Suprapubic skin (tissue), 4 donors: ENCODE data around the gene ABTB1. TPM values are rescaled to one million over a fixed set of nuclear protein-coding genes. Genes with fewer than 3 reads are reported as not detected.

Experiments used
- DNase-seq, 2 donors: peaks; one replicate each; pipeline ENCODE4 v3.0.0-alpha.2; 2019; ENCODE audit warnings: low spot score in 2 of 2
- H3K27ac ChIP-seq: fragments of 200-600 bp; sonication (generic); one replicate; pipeline ENCODE4 v1.5.1; 2019
- H3K27me3 ChIP-seq: fragments of 200-600 bp; sonication (generic); one replicate; pipeline ENCODE4 v1.5.1; 2019
- H3K36me3 ChIP-seq: fragments of 200-600 bp; sonication (generic); one replicate; pipeline ENCODE4 v1.5.1; 2019
- H3K4me1 ChIP-seq: fragments of 200-600 bp; sonication (generic); one replicate; pipeline ENCODE4 v1.5.1; 2019
- H3K4me3 ChIP-seq: fragments of 200-600 bp; sonication (generic); one replicate; pipeline ENCODE4 v1.5.1; 2019; ENCODE audit warnings: mild to moderate bottlenecking
- H3K9me3 ChIP-seq: fragments of 200-600 bp; sonication (generic); one replicate; pipeline ENCODE4 v1.5.1; 2019
- EP300 ChIP-seq: sonication (generic); formaldehyde crosslinking; IDR thresholded peaks from one replicate; pipeline ENCODE4 v1.6.1; 2017; ENCODE audit warnings: antibody characterized with exemption
- POLR2A ChIP-seq, 2 donors: fragments of 450-650 bp; IDR thresholded peaks; one replicate each; pipeline ENCODE4 v1.6.1; 2017; ENCODE audit warnings: antibody characterized with exemption in 2 of 2, mild to moderate bottlenecking in 2 of 2, moderate library complexity in 2 of 2
- POLR2AphosphoS5 ChIP-seq, 3 donors: sonication (generic); formaldehyde crosslinking; IDR thresholded peaks; one replicate each; pipeline ENCODE4 v1.6.1; 2017; ENCODE audit warnings: antibody characterized with exemption in 3 of 3
- WGBS: methylation state at CpG from one replicate; pipeline ENCODE4 v1.1.5; 2018; 5-methylcytosine and 5-hydroxymethylcytosine counted together
- total RNA-seq, 4 donors: library from RNA; depleted of rRNA; stranded (reverse); fragments of >200 nt; gene quantifications; one replicate each; pipeline ENCODE4 v1.1.0, GENCODE V29; 2016
- TF ChIP-seq, protein P1 (sequence below), 2 donors: fragments of 200-600 bp in 1 of 2; fragments of 450-650 bp in 1 of 2; sonication (generic) in 1 of 2; IDR thresholded peaks; one replicate each; pipeline ENCODE4 v1.5.1; 2016 to 2019; ENCODE audit warnings: antibody characterized with exemption in 2 of 2, mild to moderate bottlenecking in 1 of 2, moderate library complexity in 1 of 2

Gene ABTB1
- total RNA-seq, 4 donors from 2014 or later = 19.9 to 66.1 (median 35.8) TPM

DNA sequence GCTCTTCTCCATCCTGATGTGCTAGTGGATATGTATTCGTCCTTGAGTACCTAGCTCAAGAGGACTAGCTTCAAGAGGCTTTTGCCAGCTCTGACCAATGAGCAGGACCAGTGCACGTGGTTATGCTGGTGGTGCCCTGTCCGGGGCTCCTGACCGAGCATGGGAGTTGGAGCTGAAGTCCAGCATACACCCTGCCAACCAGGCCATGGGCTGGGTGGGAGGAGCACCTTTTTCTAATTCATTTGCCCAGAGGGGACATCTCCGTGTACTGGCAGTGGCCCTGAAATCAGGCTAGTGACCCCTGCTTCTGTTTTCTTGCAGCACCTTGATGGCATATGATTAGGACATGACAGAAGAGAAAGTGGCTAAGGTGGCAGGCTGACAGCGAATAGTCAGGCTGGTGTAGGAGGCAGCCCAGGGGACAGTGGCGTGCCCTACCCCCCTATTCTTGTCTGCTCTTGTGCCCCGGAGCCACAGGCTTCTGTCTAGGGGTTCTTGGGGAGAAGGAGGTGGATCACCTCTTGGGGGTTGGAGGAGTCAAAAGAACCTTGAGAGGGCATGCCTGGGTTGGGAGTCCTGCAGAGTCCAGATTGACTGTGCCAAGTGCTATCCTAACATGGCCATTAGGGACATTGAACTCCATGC, 27.3 kb upstream of the ABTB1 start:
- 86% methylated on average over 6 of the region's 8 CpGs for WGBS
- no peak for DNase-seq
- no peak for TF ChIP-seq POLR2AphosphoS5 (IDR thresholded peaks at IDR 0.05)
- TF ChIP-seq POLR2A (IDR thresholded peaks at IDR 0.05) = no peak
- TF ChIP-seq, protein P1, sequence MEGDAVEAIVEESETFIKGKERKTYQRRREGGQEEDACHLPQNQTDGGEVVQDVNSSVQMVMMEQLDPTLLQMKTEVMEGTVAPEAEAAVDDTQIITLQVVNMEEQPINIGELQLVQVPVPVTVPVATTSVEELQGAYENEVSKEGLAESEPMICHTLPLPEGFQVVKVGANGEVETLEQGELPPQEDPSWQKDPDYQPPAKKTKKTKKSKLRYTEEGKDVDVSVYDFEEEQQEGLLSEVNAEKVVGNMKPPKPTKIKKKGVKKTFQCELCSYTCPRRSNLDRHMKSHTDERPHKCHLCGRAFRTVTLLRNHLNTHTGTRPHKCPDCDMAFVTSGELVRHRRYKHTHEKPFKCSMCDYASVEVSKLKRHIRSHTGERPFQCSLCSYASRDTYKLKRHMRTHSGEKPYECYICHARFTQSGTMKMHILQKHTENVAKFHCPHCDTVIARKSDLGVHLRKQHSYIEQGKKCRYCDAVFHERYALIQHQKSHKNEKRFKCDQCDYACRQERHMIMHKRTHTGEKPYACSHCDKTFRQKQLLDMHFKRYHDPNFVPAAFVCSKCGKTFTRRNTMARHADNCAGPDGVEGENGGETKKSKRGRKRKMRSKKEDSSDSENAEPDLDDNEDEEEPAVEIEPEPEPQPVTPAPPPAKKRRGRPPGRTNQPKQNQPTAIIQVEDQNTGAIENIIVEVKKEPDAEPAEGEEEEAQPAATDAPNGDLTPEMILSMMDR (IDR thresholded peaks at IDR 0.05) = no peak
- TF ChIP-seq EP300 = no peak

DNA sequence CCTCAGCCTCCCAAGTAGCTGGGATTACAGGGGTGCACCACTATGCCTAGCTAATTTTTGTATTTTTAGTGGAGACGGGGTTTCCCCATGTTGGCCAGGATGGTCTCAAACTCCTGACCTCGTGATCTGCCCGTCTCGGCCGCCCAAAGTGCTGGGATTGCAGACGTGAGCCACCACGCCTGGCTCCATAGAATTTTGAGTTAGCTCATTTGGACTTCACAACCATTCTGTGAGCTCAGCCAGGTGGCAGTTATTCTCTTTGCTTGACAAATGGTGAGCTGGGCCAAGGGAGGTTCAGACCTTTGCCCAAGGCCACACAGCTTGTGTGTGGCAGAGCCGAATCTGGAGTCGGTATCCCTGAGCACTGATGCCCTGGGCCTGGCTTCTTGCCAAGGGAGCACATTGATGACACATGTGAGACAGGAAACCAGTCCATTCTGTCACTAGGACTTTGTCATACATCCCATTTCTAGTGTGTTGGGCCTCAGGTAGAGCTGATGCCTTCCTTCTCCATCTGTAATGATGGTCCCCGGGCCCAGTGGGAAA, 26.2 kb upstream of the ABTB1 start:
- no peak overlapping the region for H3K4me3 ChIP-seq
- H3K4me1 ChIP-seq = no peaks in the 10 kb centered on the region
- no peak overlapping the region for H3K27ac ChIP-seq
- no peaks in the 10 kb centered on the region for H3K27me3 ChIP-seq
- H3K36me3 ChIP-seq = no peaks in the 10 kb centered on the region
- H3K9me3 ChIP-seq = no peaks in the 10 kb centered on the region
- 86% methylated on average over 10 of the region's 10 CpGs for WGBS
- DNase-seq = no peak
- TF ChIP-seq, protein P1 (IDR thresholded peaks at IDR 0.05) = no peak
- no peak for TF ChIP-seq POLR2A (IDR thresholded peaks at IDR 0.05)
- no peak for TF ChIP-seq POLR2AphosphoS5 (IDR thresholded peaks at IDR 0.05)
- TF ChIP-seq EP300 = no peak

More for the DNA sequence above, 27.3 kb upstream of the ABTB1 start:
- Histone ChIP-seq H3K4me3 (no peak overlapping the region), H3K4me1 (no peaks in the 10 kb centered on the region), H3K9me3 (no peaks in the 10 kb centered on the region), H3K27ac (no peak overlapping the region), H3K36me3 (no peaks in the 10 kb centered on the region), H3K27me3 (no peaks in the 10 kb centered on the region)

GRCh38 chr3:127647166-127647844, 25.4 kb upstream of the ABTB1 start:
- DNase-seq = no peak
- 40% methylated on average over 13 of the region's 13 CpGs for WGBS

DNA sequence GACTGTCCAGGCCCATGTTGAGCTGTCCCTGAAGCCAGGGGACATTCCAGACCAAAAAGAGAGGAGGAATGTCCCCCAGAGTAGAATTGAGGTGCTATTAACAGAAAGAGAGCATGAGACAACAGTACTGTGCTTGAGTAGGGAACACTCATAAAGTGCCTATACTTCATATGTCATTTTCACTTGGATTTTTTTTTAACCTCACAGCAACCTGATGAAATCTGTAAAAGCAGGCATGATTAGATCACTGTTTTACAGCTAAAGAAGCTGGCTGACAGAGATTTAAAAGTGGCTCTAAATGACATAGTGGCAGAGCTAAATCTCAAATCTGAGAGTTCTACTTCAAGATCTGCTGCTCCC, 24.9 kb upstream of the ABTB1 start:
- DNase-seq = no peak
- Histone ChIP-seq H3K4me3 (no peak overlapping the region), H3K9me3 (no peaks in the 10 kb centered on the region), H3K27me3 (no peaks in the 10 kb centered on the region), H3K4me1 (peaks cover 2% of the 10 kb centered on the region), H3K27ac (no peak overlapping the region), H3K36me3 (no peaks in the 10 kb centered on the region)
- TF ChIP-seq POLR2AphosphoS5 (IDR thresholded peaks at IDR 0.05) (no peak), EP300 (no peak), POLR2A (IDR thresholded peaks at IDR 0.05) (no peak)
- TF ChIP-seq, protein P1 (IDR thresholded peaks at IDR 0.05) = no peak

More at GRCh38 chr3:127647166-127647844, 25.4 kb upstream of the ABTB1 start:
- Histone ChIP-seq H3K4me1 (peaks cover 1% of the 10 kb centered on the region), H3K27ac (no peak overlapping the region), H3K4me3 (no peak overlapping the region), H3K27me3 (no peaks in the 10 kb centered on the region), H3K9me3 (no peaks in the 10 kb centered on the region), H3K36me3 (no peaks in the 10 kb centered on the region)
- TF ChIP-seq POLR2A (IDR thresholded peaks at IDR 0.05) (no peak), POLR2AphosphoS5 (IDR thresholded peaks at IDR 0.05) (no peak), EP300 (no peak)
- TF ChIP-seq, protein P1 (IDR thresholded peaks at IDR 0.05) = no peak

- 92% methylated on average over 4 of the region's 4 CpGs for WGBS
- Histone ChIP-seq H3K9me3 (no peaks in the 10 kb centered on the region), H3K4me1 (peaks cover 2% of the 10 kb centered on the region), H3K36me3 (no peaks in the 10 kb centered on the region), H3K4me3 (no peak overlapping the region), H3K27me3 (no peaks in the 10 kb centered on the region), H3K27ac (no peak overlapping the region)
- no peak for DNase-seq
- TF ChIP-seq POLR2A (IDR thresholded peaks at IDR 0.05) (no peak), POLR2AphosphoS5 (IDR thresholded peaks at IDR 0.05) (no peak), EP300 (no peak)
- TF ChIP-seq, protein P1 (IDR thresholded peaks at IDR 0.05) = no peak
These were observed 22.5 kb upstream of the ABTB1 start for GRCh38 chr3:127650236-127650635.
